ENCODE measurements around the gene SHB.

SHB gene

DNA sequence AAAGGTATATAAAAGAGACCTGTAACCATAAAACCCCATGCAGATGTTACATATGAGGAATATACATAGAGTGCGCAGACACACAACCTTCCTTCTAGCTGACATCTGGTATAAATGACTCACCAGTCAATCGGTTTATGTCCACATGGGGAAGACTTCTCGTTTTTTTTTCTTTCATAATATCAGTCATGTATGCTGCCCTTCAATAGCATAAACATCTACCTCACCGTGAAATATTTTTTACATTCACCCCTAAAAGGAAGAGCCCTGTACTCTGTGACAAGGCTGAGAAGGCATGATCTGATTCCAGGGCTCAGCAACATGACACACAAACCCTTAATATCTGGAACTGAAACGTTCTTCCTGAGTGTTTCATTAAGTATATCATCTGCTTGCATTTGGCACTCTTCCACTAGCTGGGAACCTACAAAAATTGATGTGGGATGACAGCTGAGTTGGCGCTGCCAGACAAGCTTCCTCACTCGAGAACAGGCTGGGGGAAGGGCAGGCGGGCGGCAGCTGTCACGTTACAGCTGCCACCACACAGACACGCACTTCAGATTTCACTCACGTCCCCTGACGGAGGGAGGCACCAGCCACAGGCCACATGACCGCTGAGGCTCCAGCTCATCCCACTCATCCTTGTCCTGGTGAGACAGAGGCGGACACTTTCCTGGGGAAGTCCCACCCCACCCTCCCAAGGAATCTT lies 74.2 kb downstream of the SHB start:
- in situ Hi-C loops (cut with MboI; ENCODE audit: low sequenced_read_pairs), result no loop called here

DNA sequence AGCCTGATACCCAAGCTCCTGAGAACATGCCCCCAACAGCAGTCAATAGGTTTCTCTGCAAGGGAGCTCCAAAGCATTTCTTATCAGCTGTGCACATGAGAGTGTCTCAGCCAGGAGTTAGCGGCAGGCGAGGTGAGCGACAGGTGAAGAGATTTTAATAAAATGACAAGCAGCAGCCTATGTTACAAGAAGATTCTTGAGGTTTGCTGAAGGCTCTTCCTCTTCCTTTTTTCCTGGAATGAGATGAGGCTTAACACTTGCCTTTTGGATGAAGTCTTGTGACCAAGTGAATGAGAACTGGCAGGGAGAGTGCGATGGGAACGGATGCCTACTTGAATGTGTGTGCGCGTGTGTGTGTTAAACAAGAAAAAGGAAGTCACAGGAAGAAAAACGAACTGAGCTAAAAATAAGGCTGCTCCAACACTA lies 76.1 kb downstream of the SHB start:
- in situ Hi-C loops (cut with MboI; ENCODE audit: low sequenced_read_pairs), result no loop called here

DNA sequence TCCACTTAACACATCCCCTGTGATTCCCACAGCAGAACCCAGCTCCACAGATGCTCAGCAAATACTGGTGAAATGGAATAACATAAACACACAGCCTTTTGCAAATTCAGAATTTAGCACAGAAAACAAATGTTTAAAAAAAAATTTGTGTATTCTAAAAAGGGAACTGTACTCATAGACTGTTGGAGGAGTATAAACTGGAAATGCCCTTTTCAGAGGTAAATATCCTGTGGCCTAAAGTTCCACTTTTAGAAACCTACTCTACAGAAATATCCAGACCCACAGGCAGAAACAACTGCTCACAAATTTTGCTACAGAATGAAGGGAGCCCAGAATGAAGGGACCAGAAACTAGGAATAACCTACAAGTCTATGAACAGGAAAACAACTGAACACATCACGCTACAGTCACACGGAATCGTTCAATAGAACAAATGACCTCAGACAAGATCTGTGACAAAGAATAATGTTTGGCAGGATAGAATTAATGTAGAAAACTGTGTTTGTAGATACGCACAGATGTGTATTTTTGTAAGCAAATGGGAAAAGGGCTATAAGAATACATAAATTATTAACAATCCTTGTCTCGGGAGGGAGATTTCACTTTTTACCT lies 78.5 kb downstream of the SHB start:
- in situ Hi-C loops (cut with MboI; ENCODE audit: low sequenced_read_pairs), result no loop called here

DNA sequence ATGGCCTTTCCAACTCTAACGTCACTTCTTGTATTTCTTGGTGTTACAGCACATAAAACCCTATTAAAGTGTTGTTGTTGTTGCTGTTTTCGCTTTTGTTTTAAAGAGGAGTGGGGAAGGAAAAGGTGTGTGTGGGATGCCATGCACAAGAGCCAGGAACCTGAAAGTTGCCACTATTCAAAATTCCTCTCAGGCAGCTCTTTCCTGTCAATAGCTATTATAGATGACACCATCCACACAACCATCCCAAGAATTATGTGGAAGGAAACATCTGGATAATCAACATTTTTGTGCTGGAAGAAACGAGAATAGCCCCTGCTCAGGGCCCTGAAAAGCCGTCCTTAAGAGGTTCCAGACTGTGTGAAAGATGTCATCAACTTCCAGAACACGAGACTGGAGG lies 79.3 kb downstream of the SHB start:
- in situ Hi-C loops (cut with MboI; ENCODE audit: low sequenced_read_pairs), result no loop called here

DNA sequence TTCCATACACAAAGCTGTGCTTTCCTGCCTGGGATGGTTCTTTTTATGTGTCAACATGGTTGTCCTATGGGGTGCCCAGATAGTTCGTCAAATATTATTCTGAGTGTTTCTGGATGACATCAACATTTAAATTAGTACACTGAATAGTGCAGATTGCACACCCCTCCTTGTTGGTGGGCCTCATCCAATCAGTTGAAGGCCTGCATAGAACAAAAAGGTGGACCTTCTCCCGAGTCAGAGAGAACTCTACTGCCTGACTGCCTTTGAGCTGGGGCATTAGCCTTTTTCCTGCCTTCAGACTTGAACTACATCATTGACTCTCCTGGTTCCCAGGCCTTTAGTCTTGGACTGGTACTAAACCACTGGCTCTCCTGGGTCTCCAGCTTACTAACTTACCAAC lies 80.4 kb downstream of the SHB start:
- in situ Hi-C loops (cut with MboI; ENCODE audit: low sequenced_read_pairs), result no loop called here

DNA sequence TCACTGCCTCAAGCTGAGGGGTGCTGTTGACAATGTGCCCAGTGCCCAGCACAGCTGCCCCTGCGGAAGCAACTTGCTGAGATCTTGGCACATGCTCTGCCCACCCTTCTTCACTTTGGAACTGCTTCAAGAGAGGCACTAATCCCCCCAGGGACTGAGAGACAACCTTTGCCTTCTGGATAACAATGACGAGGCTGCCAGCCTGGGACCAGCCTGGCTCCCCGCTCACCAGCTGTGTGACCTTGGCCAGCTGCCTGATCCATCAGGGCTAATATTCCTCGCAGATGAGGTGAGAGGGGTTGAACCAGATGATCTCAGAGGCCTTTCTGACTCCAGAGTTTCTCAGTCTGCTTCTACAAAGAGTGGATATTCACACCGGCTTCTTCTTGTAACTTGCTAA lies 81.0 kb downstream of the SHB start:
- in situ Hi-C loops (cut with MboI; ENCODE audit: low sequenced_read_pairs), result no loop called here

DNA sequence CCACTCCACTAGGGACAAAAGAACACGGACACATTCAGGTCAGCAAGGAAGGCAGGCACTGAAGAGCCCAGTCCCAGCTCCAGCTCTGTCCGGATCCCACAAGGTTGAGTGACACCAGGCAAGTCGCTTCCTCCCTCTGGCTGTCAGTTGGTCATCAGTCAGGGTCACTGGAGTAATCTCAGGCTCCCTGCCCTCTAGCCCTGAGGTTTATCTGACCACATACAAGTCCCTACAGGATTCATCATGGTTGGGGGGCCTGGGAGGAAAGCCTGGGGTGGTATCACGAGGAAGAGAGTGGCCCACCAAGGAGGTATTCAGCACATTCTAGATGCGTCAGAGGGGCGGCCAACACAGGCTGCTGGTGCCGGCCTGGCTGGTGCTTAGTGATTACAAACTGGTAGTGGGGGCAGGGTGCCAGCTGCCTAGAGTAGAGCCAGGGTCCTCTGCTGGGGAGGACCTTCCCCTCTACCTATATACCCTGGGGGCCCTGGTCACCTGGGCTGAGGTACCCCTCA lies 81.5 kb downstream of the SHB start:
- in situ Hi-C loops (cut with MboI; ENCODE audit: low sequenced_read_pairs), result no loop called here

DNA sequence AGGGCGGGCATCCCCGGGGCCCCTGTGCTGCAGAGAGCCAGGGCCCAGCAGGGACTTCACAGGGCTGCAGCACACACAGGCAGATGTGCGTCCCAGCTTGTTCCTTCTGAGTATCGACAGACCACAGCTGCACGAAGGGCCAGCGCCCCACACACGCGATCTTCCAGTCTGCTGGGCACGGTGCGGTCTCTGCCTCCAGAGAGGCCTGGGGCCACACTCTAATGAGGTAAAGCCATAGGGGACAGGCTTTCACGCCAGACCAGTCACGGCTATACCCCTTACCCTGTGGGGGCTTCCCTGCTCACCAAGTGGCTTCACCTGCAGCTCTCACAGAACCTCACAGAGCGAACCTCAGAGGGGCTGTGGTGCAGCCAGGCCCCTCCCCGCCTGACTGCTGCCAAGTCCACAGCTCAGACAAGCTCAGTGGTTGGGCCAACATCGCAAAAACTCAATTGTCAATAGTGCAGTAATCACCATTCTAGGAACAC lies 82.2 kb downstream of the SHB start:
- in situ Hi-C loops (cut with MboI; ENCODE audit: low sequenced_read_pairs), result no loop called here

DNA sequence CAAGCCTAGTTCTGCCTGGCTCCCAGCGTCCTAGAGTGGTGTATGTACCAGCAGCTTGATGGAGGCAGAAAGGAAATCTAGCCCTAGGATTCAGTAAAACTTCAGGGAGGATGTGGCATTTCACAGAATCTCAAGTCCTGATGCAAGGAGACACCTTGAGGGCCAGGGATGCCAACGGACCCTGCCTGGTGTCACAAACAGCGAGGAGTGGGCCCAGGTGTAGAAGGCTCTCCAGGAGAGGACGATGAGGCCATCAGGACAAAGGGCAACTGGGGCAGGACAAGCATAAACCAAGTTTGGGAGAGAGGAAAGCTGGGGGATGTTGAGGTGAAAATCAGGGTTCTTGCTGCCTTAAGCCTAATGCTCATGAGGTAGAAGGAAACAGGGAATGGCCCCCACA lies 83.0 kb downstream of the SHB start:
- in situ Hi-C loops (cut with MboI; ENCODE audit: low sequenced_read_pairs), result no loop called here

DNA sequence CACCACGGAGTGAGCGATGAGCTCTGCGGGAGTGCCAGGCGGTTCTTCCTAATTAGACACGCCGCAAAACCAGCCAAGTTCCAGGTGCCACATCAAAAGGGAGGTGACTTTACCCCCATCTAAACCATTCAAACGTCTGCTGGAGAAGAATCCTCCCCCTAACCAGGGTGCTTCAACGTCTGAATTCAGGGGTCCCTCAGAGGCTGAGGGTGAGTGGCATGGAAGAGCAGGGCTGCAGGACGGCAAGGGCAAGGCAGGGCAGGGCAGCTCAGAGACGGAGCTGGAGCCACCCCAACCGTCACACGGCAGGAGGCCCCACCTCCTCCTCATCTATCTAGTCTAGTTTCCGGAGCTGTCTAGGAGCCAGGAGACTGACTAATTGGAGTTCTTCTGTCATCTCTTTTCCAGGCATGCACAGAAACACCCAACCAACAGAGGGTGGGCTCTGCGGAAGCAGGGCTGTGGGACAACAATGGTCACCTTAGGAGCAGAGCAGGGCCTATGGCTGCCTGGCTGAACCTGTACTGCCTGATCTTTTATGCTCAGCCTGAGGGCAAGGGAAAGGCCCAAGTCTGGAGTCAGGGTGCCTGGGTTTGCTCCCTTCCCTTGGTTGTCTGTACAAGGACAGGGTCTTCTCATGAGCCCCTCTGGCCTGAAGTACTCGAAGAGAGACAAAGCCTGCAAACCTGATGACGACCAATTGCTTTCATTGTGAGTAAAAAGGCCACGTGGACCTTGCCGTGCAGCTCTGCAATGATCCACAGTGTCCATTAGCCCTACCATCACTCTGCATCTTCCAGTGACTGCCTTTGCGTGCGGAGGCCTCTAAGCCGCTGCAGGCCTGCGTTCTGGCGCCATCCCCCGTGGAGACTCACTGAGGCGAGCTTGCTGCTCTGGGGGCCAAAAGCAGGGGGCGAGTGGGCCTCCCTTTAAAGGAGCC lies 84.1 kb downstream of the SHB start:
- in situ Hi-C loops (cut with MboI; ENCODE audit: low sequenced_read_pairs), result no loop called here

DNA sequence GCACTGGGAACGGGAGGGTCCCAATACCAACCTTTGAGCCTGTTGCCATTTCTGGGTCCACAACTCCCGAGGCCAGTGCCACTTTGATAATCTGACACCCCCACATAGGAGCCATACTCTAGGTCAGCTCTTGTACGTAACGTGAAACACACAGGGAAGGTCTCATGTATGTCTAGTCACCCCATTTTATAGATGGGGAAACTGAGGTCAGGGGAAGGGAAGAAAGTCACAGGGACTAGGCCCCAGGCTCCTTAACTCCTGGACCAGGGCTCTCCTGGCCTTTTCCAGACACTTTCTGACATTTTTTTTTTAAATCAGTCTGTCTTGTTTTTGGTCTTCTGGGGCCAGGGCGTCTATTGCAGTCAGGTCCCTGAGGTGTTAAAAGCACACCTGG lies 84.8 kb downstream of the SHB start:
- in situ Hi-C loops (cut with MboI; ENCODE audit: low sequenced_read_pairs), result no loop called here

DNA sequence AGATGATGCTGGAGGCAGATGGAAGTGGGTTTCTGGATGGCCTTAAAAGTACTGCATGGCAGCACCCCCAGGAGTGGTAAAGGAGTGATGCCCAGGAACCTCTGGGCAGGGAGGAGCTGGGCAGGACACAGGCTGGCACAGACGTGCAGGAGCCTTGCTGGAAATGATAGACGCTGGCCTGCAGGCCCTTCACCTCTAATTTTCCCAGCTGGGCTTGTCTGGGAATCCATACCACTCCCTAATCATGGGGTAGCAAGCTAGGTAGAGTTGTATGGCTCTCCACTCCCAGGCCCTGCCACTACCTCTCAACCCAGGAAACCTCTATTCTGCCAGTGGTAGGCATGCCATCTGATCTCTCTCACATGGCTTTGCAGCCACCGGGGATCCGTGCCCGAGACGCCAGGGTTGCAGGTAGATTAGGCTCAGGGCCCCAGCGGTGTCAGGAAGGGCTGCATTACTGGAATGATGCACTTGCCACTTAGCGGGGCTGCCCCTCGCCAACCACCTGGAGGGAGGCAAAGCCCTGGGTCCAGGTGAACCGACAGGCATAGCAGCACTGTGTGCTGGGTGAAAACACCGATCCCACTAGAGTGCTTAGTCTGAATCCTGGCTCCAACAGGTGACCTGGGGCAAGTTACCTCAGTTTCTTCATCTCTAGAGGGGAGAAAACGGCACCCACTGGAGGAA lies 85.5 kb downstream of the SHB start:
- in situ Hi-C loops (cut with MboI; ENCODE audit: low sequenced_read_pairs), result no loop called here

DNA sequence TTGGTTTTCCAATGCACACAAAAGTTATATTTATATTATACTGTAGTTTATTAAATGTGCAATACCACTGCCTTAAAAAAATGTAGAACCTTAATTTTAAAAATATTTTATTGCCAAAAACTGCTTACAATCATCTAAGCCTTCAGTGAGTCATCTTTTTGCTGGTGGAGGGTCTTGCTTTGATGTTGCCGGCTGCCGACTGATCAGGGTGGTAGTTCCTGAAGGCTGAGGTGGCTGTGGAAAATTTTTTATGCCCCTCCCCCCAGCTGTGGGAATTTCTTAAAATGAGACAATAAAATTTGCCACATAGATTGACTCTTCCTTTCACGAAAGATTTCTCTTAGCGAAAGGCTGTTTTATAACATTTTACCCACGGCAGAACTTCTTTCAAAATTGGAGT lies 89.2 kb downstream of the SHB start:
- in situ Hi-C loops (cut with MboI; ENCODE audit: low sequenced_read_pairs), result no loop called here

DNA sequence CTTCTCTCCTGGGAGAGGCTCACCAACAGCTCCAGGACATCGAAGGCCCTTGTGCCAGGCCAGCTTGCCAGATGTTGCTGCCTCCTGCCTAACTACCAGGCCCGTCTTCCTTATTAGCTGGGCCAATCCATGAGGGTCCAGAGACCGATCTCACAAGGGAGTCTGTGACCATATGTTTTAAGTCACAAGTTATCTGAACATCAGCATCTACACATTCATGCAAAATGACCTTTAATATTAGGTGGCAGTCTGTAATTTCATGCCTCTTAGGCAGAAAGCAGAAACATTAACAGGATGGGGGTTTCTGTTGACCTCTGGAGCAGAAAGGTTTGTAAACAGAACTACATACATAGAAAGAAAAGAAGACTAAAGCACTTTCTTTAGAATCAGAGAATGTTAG lies 90.0 kb downstream of the SHB start:
- in situ Hi-C loops (cut with MboI; ENCODE audit: low sequenced_read_pairs), result no loop called here

DNA sequence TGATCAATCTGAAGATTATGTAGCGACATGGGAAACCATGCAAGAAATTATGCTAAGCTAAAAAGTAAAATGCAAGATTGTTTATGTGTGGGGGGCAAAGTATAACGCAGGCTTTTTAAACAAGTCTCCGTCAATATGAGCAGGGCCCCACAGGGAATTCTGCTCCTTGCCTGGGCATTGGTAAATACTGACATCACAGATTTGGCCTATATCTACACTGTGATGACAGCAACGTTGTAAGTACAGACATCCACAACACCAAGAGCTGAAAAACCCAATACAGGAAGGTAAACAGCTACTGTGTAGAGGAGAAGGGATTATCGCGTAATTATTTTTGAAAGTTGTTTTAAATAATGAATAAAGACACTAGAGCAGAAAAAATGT lies 90.6 kb downstream of the SHB start:
- in situ Hi-C loops (cut with MboI; ENCODE audit: low sequenced_read_pairs), result no loop called here

DNA sequence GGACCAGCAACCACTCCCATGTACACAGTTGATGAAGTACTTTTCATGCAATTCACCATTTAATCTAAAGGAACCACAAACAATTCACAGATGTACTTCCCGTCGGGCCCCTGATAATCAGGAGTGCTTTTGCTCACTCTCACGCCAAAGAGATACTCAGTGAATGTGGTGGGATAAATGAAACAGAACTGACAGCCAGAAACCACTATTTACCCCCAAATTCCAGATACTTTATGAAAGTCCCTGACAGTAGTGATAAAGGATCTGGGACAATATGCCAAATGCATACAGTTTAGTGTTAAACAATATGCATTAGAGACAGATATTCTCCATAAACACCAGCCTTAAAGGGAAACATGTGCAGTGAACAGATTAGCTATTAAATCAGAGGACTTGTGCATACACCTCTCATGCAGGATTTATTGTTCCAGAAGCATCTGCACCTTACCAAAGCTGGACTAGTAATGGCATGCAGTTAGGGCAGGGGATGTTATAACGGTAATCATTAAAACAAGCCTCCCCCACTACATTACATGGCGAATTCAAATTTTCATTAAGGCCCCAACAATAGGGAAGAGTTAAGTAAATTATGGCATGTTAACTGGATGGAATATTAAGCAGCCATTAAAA lies 91.1 kb downstream of the SHB start:
- in situ Hi-C loops (cut with MboI; ENCODE audit: low sequenced_read_pairs), result no loop called here

DNA sequence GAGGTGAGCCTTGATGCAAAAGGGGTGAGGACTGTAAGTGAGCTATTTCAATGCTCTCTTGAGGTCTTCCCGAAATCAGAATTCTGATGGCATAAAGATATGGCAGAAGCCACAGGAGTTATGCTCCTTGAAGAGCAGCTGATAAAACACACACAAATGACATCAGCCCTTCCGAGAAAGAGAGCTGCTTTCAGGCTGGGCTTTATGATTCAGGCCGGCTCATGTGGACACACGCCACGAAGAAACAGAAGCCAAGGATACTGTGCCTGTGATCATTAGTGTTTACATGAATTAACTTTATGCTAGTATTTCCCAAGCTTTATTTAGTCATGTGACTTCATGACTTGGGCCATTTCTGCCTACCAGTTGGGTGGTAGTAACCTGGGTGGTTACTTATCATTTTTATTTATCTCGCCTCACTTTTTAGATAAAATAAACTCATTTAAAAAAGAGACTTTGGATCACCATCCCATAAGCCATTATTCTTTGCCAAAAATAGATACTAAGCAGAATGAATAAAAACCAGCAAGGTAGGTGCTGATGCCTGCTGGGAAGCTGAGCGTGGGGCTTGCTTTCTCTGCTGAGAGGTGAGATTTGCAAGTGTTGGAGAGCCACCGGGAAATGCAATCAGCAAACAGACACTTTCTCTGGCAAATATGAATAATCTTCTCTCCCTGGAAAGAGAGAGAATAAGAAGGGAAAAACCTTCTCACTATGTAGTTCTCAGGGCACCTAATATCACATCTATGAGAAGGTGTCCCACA lies 92.1 kb downstream of the SHB start:
- in situ Hi-C loops (cut with MboI; ENCODE audit: low sequenced_read_pairs), result no loop called here

DNA sequence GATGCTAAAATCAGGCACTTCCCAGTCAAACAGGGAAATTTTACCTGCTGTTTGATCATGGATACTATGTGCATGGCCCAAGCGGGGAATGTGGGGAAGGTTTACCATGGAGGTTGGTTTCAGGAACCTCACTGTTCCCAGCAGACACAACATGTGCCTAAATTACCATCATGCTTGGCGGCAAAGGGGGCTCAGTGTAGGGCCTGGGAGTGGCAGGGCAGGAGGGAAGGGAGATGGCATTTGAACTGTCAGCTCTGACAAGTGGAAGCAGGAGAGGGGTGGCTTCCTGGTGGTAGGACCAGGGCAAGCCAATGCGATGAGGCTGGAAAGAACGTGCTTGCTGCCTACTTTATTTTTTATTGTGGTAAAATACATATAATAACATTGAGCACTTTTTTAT lies 93.4 kb downstream of the SHB start:
- in situ Hi-C loops (cut with MboI; ENCODE audit: low sequenced_read_pairs), result no loop called here

DNA sequence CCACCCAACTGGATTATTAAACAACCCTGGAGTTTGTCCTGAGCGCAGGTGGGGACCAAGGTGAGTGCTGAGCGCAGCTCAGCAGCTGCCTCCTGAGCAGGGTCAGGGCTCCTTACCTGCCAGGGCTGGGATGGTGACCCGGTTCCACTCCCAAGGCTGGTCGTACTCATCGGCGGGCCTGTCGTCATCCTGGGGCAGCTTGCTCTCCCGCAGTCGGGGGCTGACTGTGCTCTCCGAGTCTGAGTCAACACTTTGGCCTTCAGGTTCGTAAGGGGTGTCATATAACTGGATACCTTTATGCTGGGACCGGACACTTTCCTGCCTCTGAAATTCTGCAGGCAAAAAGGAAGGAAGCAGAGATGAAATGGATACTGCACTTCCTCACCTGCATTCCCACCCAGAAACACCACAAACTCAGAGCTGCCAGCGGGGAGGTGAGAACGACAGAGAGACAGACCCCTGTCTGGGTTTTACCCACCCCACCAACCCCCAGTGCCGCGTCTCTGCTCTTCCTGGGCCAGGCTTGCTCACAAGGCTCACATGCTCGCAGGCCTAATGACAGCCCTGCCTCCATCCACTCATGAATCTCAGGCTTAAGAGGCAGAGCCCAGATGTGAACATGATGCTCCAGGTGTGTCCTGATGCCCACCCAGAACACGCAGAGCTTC lies 94.4 kb downstream of the SHB start:
- in situ Hi-C loops (cut with MboI; ENCODE audit: low sequenced_read_pairs), result no loop called here
